Skeletal muscle satellite cell (primary cell): ENCODE data around the gene MRPL32.

Experiments used
- H3K27me3 ChIP-seq: 2 replicates; pipeline ENCODE4 v1.7.0; 2013; ENCODE audit warnings: low read length; ENCODE audit not compliant: control insufficient read depth, insufficient read depth
- H3K36me3 ChIP-seq: 2 replicates; pipeline ENCODE4 v1.7.0; 2013; ENCODE audit warnings: mild to moderate bottlenecking, control low read depth, low read length; ENCODE audit not compliant: insufficient read depth
- H3K4me1 ChIP-seq: 2 replicates; pipeline ENCODE4 v1.7.0; 2013; ENCODE audit warnings: low read length; ENCODE audit not compliant: control insufficient read depth, insufficient read depth
- H3K4me2 ChIP-seq: 2 replicates; pipeline ENCODE4 v1.7.0; 2013; ENCODE audit warnings: mild to moderate bottlenecking, low read length
- H3K4me3 ChIP-seq: 2 replicates; pipeline ENCODE4 v1.7.0; 2013; ENCODE audit warnings: low read length
- H3K9ac ChIP-seq: 2 replicates; pipeline ENCODE4 v1.7.0; 2013; ENCODE audit warnings: mild to moderate bottlenecking, low read depth, low read length, moderate library complexity
- H3K9me3 ChIP-seq: replicated peaks from 2 replicates; pipeline ENCODE4 v1.7.0; 2013; ENCODE audit warnings: mild to moderate bottlenecking, control low read depth, low read length

MRPL32 gene

GRCh38 chr7:42952328-42952727 is 20.2 kb downstream of the MRPL32 start:
- Histone ChIP-seq H3K9ac (no peak overlapping the region), H3K4me1 (no peaks in the 10 kb centered on the region), H3K4me2 (no peak overlapping the region), H3K4me3 (no peak overlapping the region), H3K27me3 (no peaks in the 10 kb centered on the region), H3K9me3 (no peaks in the 10 kb centered on the region), H3K36me3 (no peaks in the 10 kb centered on the region)

- Histone ChIP-seq H3K4me3 (no peak overlapping the region), H3K4me1 (no peaks in the 10 kb centered on the region), H3K4me2 (no peak overlapping the region), H3K27me3 (no peaks in the 10 kb centered on the region), H3K9ac (no peak overlapping the region), H3K9me3 (no peaks in the 10 kb centered on the region), H3K36me3 (no peaks in the 10 kb centered on the region)
Measured at GRCh38 chr7:42953994-42954393, 21.8 kb downstream of the MRPL32 start.

DNA sequence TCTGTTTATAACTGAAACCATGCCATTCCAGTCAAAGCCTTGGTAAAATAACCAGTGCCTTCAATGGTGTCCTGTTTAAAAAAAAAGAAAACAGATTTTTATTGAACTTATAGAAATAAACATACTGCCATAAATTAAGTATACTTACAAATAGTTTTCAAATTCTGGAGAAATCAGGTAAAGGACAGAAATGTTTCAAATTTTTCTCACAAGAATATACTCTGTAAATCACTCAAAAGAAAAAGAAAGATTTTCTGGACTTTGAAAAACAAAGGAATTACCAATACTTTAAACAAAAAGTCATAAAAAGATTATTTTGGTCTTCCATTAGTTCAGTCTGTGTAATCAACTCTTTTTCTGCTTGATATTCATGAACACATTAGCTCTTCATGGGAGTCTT is 23.9 kb downstream of the MRPL32 start:
- Histone ChIP-seq H3K27me3 (peaks cover 5% of the 10 kb centered on the region), H3K4me2 (no peak overlapping the region), H3K9me3 (peaks cover 3% of the 10 kb centered on the region), H3K4me3 (no peak overlapping the region), H3K36me3 (no peaks in the 10 kb centered on the region), H3K9ac (no peak overlapping the region), H3K4me1 (no peaks in the 10 kb centered on the region)

DNA sequence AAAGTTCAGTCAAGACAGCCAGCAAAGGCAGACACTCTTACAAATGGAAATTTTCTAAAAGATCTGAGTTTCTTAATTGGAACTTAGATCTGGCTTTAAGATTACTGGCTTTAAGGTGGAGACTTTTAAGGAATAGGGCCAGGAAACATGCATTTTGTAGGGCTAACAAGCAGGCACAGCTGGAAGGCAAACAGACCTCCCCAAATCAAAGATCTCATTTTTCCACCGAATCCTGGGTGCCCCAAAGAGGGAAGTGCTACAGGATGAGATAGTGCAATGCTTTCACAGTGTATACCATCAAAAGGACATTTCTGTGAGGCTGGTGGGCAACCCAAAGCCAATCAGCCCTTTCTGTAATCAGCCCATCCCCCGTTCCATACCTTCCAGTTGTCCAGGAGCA is 27.4 kb downstream of the MRPL32 start:
- H3K4me3 ChIP-seq = no peak overlapping the region
- peaks cover 1% of the 10 kb centered on the region for H3K4me1 ChIP-seq
- no peak overlapping the region for H3K9ac ChIP-seq
- H3K27me3 ChIP-seq = peaks cover 5% of the 10 kb centered on the region
- no peak overlapping the region for H3K4me2 ChIP-seq
- no peaks in the 10 kb centered on the region for H3K36me3 ChIP-seq
- peaks cover 3% of the 10 kb centered on the region for H3K9me3 ChIP-seq

GRCh38 chr7:42960762-42961161 is 28.6 kb downstream of the MRPL32 start:
- no peak overlapping the region for H3K4me3 ChIP-seq
- no peak overlapping the region for H3K9ac ChIP-seq
- peaks cover 12% of the 10 kb centered on the region for H3K4me1 ChIP-seq
- no peak overlapping the region for H3K4me2 ChIP-seq
- peaks cover 5% of the 10 kb centered on the region for H3K27me3 ChIP-seq
- H3K9me3 ChIP-seq = peaks cover 3% of the 10 kb centered on the region
- H3K36me3 ChIP-seq = no peaks in the 10 kb centered on the region

GRCh38 chr7:42961170-42961569 is 29.0 kb downstream of the MRPL32 start:
- Histone ChIP-seq H3K27me3 (peaks cover 5% of the 10 kb centered on the region), H3K4me2 (no peak overlapping the region), H3K4me3 (no peak overlapping the region), H3K4me1 (peaks cover 12% of the 10 kb centered on the region), H3K36me3 (no peaks in the 10 kb centered on the region), H3K9ac (no peak overlapping the region), H3K9me3 (peaks cover 3% of the 10 kb centered on the region)

DNA sequence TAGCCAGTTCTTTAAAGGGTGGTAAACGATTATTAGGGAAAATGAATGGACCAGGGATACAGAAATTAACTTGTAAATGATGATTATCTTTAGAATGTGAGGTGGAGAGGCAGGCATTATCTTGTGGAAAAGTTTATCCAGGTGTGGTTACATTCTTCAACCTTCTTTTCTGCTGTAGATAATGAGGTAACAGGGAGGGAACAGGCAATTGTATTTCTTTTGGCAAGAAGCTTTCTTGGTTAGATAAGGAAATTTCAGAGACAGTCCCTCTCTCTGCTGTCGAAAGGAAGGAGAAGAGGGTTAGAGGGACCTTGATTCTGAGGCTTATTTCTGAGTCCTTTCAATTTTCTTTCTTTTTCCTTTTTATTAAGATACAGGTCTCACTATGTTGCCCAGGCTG is 32.1 kb downstream of the MRPL32 start:
- H3K27me3 ChIP-seq = peaks cover 5% of the 10 kb centered on the region
- H3K9ac ChIP-seq = no peak overlapping the region
- H3K9me3 ChIP-seq = peaks cover 3% of the 10 kb centered on the region
- no peaks in the 10 kb centered on the region for H3K36me3 ChIP-seq
- peaks cover 12% of the 10 kb centered on the region for H3K4me1 ChIP-seq
- H3K4me3 ChIP-seq = no peak overlapping the region
- H3K4me2 ChIP-seq = no peak overlapping the region

GRCh38 chr7:42964849-42965805 is 33.0 kb downstream of the MRPL32 start:
- Histone ChIP-seq H3K4me2 (no peak overlapping the region), H3K4me1 (peaks cover 12% of the 10 kb centered on the region), H3K9me3 (no peaks in the 10 kb centered on the region), H3K9ac (no peak overlapping the region), H3K36me3 (no peaks in the 10 kb centered on the region), H3K4me3 (no peak overlapping the region), H3K27me3 (peaks cover 5% of the 10 kb centered on the region)

GRCh38 chr7:42967391-42967790 is 35.2 kb downstream of the MRPL32 start:
- Histone ChIP-seq H3K27me3 (no peaks in the 10 kb centered on the region), H3K4me1 (peaks cover 21% of the 10 kb centered on the region), H3K9me3 (no peaks in the 10 kb centered on the region), H3K9ac (no peak overlapping the region), H3K4me2 (no peak overlapping the region), H3K4me3 (no peak overlapping the region), H3K36me3 (no peaks in the 10 kb centered on the region)

DNA sequence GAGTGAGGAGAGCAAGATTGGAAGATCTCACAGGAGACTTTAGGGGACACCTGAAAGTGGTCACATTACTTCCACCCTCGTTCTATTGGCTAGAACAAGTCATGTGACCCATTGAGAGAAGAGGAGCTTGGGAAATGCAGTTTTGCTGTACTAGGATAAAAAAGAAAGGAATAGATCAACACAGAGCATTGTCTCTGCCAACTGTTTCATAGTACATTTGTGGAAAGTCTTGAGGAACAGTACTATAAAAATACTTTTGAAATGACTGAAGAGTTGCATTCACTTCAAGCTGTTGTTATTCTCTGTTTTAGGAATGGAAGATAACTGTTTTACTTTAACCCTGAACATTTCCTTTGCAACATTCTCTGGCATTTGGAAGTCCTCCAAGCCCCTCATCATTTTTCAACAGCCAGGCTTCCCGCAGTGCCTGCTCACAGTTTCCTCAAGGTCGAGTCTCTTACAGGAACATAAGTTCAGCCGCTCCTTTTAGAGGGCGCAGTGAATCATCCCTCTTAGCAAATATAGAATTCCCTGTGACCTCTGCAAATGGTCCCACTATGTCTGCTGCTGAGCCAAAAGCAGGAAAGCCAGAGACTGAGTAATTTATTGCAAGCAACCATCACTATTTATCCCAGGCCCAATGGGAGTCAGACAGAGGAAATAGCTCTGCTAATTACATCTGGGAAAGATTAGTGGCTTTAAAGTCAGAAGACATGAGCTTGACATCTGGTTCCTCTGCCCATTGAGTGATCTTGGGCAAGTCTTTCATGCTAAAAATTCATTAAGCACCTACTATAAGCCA is 40.7 kb downstream of the MRPL32 start:
- H3K9ac ChIP-seq = peak overlapping the region; percentile 28
- H3K36me3 ChIP-seq = no peaks in the 10 kb centered on the region

GRCh38 chr7:42976371-42976770 is 44.2 kb downstream of the MRPL32 start:
- H3K4me2 ChIP-seq = no peak overlapping the region
- no peak overlapping the region for H3K9ac ChIP-seq
- peaks cover 14% of the 10 kb centered on the region for H3K27me3 ChIP-seq
- no peaks in the 10 kb centered on the region for H3K36me3 ChIP-seq
- no peaks in the 10 kb centered on the region for H3K9me3 ChIP-seq
- H3K4me1 ChIP-seq = peaks cover 24% of the 10 kb centered on the region
- no peak overlapping the region for H3K4me3 ChIP-seq

More for the DNA sequence above, 40.7 kb downstream of the MRPL32 start:
- Histone ChIP-seq H3K9me3 (no peaks in the 10 kb centered on the region), H3K27me3 (no peaks in the 10 kb centered on the region), H3K4me3 (peak overlapping the region; percentile 43), H3K4me1 (peaks cover 24% of the 10 kb centered on the region), H3K4me2 (peak overlapping the region; percentile 81)
